ENCODE data around the gene WASHC4. TPM values are rescaled to one million over a fixed set of nuclear protein-coding genes. Genes with fewer than 3 reads are reported as not detected.

WASHC4 gene
- total RNA-seq, 1 donor from 2014 or later = 32.0 TPM

GRCh38 chr12:105106621-105107020, 910 bp upstream of the WASHC4 start:
- Mint-ChIP-seq H3K27ac (ENCODE audit: unreplicated experiment) (no peak overlapping the region), H3K27me3 (ENCODE audit: low read depth) (no peaks in the 10 kb centered on the region), H3K9me3 (peaks cover 4% of the 10 kb centered on the region), H3K36me3 (ENCODE audit: low read depth) (no peaks in the 10 kb centered on the region), H3K4me3 (peak overlapping the region; percentile 94), H3K4me1 (peaks cover 36% of the 10 kb centered on the region)
- TF ChIP-seq CTCF (conservative IDR thresholded peaks at IDR 0.05) = no peak
- DNase-seq (ENCODE audit: low read depth, low spot score) = no peak

DNA sequence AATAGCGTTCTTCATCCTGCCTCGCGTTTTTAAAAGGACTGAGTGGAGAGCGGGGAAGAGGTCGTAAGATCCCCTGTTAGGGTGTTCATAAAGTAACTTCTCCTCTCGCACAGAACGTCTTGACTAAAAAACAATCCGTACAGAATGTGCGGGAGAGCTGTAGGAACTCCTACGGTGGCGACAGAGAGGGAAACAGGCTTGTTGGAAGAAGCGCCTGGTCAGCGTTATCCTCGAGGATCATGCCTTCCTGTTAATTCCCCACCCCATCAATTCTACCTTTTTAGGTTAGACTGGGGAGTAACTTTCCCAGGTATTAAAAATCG, 399 bp upstream of the WASHC4 start:
- DNase-seq (ENCODE audit: low read depth, low spot score) = no peak
- Mint-ChIP-seq H3K27ac (ENCODE audit: unreplicated experiment) (peak overlapping the region; percentile 99), H3K4me3 (peak overlapping the region; percentile 94), H3K27me3 (ENCODE audit: low read depth) (no peaks in the 10 kb centered on the region), H3K4me1 (peaks cover 36% of the 10 kb centered on the region), H3K9me3 (peaks cover 4% of the 10 kb centered on the region), H3K36me3 (ENCODE audit: low read depth) (peaks cover 3% of the 10 kb centered on the region)
- no peak for TF ChIP-seq CTCF (conservative IDR thresholded peaks at IDR 0.05)

GRCh38 chr12:105109465-105110212, 2.1 kb downstream of the WASHC4 start:
- Mint-ChIP-seq H3K9me3 (peaks cover 3% of the 10 kb centered on the region), H3K27ac (ENCODE audit: unreplicated experiment) (no peak overlapping the region), H3K27me3 (ENCODE audit: low read depth) (no peaks in the 10 kb centered on the region), H3K4me3 (peak overlapping the region; percentile 94), H3K4me1 (peaks cover 36% of the 10 kb centered on the region), H3K36me3 (ENCODE audit: low read depth) (peaks cover 9% of the 10 kb centered on the region)
- no peak for DNase-seq (ENCODE audit: low read depth, low spot score)
- TF ChIP-seq CTCF (conservative IDR thresholded peaks at IDR 0.05) = no peak

DNA sequence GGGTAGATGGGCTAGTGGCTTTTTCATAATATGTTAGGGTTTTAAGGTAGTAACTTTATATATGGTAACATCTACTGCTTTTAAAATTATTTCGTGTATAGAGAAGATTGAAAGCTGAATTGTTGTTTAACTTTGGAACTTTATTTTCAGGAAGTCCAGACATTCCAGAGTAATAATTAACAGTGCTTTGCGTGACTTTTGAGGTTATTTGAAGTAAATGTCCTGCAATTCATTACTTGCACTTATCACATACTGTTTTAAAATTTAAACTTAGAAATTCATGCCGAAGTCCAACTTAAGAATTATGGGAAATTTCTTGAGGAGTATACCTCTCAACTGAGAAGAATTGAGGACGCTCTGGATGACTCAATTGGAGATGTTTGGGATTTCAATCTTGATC, 3.3 kb downstream of the WASHC4 start:
- TF ChIP-seq CTCF (conservative IDR thresholded peaks at IDR 0.05) = no peak
- Mint-ChIP-seq H3K27ac (ENCODE audit: unreplicated experiment) (no peak overlapping the region), H3K9me3 (no peaks in the 10 kb centered on the region), H3K36me3 (ENCODE audit: low read depth) (peaks cover 9% of the 10 kb centered on the region), H3K4me1 (peaks cover 36% of the 10 kb centered on the region), H3K4me3 (peak overlapping the region; percentile 36), H3K27me3 (ENCODE audit: low read depth) (no peaks in the 10 kb centered on the region)
- DNase-seq (ENCODE audit: low read depth, low spot score) = no peak

GRCh38 chr12:105113094-105113493, 5.6 kb downstream of the WASHC4 start:
- TF ChIP-seq CTCF (conservative IDR thresholded peaks at IDR 0.05) = no peak
- Mint-ChIP-seq H3K4me3 (no peak overlapping the region), H3K9me3 (no peaks in the 10 kb centered on the region), H3K27ac (ENCODE audit: unreplicated experiment) (no peak overlapping the region), H3K4me1 (peaks cover 24% of the 10 kb centered on the region), H3K36me3 (ENCODE audit: low read depth) (peaks cover 15% of the 10 kb centered on the region), H3K27me3 (ENCODE audit: low read depth) (no peaks in the 10 kb centered on the region)
- no peak for DNase-seq (ENCODE audit: low read depth, low spot score)
